ENCODE measurements around the gene GFY. TPM values are rescaled to one million over a fixed set of nuclear protein-coding genes. Genes with fewer than 3 reads are reported as not detected.

Gene GFY
- total RNA-seq, 1 donor from 2014 or later: 0.14 TPM

DNA sequence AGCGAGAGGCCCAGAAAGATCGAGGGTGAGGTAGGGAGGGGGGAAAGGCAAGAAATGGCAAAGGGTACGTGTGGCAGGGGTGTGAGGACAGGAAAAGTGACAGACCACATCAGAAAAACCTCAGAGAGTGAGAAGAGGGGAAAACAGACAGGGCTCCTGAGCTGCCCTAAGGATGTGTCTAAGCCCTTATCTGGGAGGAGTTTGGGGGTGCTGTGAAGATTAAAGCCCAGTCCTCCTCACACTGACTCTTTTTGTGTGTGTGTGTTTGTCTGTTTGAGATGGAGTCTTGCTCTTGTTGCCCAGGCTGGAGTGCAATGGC, 1.2 kb upstream of the GFY start:
- no peaks in the 10 kb centered on the region for H3K9me3 ChIP-seq (replicated peaks)
- H3K27me3 ChIP-seq (ENCODE audit: low read depth): peaks cover 100% of the 10 kb centered on the region
- DNase-seq: no peak
- H3K4me3 ChIP-seq: no peak overlapping the region
- TF ChIP-seq, protein P1, sequence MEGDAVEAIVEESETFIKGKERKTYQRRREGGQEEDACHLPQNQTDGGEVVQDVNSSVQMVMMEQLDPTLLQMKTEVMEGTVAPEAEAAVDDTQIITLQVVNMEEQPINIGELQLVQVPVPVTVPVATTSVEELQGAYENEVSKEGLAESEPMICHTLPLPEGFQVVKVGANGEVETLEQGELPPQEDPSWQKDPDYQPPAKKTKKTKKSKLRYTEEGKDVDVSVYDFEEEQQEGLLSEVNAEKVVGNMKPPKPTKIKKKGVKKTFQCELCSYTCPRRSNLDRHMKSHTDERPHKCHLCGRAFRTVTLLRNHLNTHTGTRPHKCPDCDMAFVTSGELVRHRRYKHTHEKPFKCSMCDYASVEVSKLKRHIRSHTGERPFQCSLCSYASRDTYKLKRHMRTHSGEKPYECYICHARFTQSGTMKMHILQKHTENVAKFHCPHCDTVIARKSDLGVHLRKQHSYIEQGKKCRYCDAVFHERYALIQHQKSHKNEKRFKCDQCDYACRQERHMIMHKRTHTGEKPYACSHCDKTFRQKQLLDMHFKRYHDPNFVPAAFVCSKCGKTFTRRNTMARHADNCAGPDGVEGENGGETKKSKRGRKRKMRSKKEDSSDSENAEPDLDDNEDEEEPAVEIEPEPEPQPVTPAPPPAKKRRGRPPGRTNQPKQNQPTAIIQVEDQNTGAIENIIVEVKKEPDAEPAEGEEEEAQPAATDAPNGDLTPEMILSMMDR (IDR thresholded peaks at IDR 0.05; ENCODE audit: borderline replicate concordance): no peak
- H3K36me3 ChIP-seq: no peaks in the 10 kb centered on the region
- H3K4me1 ChIP-seq: peaks cover 53% of the 10 kb centered on the region
- intact Hi-C loops (cut with micrococcal nuclease): no loop called here
- H3K27ac ChIP-seq (replicated peaks): no peak overlapping the region

DNA sequence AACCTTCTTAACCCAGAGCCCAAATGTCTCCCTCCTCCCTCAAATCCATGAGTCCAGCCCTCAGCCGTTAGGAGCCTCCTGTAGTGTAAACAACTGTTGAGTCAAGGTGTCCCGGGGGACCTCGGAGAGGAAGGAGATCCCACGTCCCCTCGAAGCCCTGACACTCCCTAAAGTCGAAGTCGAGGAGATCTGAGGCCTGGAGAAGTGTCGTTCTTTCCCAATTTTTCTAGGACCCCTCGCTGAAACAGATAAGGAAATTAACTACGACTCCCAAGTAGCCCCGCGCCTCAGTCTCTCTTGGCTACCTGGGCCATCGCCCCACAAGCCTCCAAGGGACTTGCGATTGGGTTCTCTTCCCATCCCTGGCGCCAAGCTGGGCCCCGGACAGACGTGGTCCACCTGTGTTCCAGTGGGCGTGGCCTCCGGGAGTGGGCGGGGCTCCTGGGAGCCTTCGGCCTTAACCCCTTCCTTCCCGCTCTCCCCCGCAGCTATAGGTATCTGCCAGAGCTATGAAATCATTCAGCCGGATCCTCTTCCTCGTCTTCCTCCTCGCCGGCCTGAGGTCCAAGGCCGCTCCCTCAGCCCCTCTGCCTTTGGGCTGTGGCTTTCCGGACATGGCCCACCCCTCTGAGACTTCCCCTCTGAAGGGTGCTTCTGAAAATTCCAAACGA, 869 bp downstream of the GFY start:
- Histone ChIP-seq H3K4me1 (peaks cover 47% of the 10 kb centered on the region), H3K9me3 (replicated peaks) (no peaks in the 10 kb centered on the region), H3K27me3 (ENCODE audit: low read depth) (peaks cover 100% of the 10 kb centered on the region), H3K4me3 (no peak overlapping the region), H3K36me3 (no peaks in the 10 kb centered on the region), H3K27ac (replicated peaks) (no peak overlapping the region)
- intact Hi-C loops (cut with micrococcal nuclease): no loop called here
- TF ChIP-seq, protein P1 (IDR thresholded peaks at IDR 0.05; ENCODE audit: borderline replicate concordance): no peak
- DNase-seq: no peak

DNA sequence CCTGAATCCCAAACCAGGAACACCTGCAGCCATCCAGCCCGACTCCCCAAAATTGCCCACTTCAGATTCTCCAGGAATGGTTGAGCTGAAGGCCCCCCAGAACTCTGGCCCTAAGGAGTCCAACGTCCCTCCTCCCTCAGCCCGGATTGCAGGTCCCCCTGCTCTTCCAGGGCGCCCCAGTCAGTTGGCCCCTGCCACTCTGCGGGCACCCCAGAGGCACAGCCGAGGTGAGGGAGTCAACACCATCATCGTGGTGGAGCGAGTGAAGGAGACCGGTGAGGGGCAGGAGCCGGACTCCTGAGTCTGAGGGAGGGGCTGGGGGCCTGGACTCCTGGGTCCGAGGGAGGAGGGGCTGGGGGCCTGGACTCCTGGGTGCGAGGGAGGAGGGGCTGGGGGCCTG, 2.2 kb downstream of the GFY start:
- H3K4me3 ChIP-seq: no peak overlapping the region
- no peaks in the 10 kb centered on the region for H3K9me3 ChIP-seq (replicated peaks)
- TF ChIP-seq, protein P1 (IDR thresholded peaks at IDR 0.05; ENCODE audit: borderline replicate concordance): no peak
- no peak overlapping the region for H3K27ac ChIP-seq (replicated peaks)
- H3K36me3 ChIP-seq: no peaks in the 10 kb centered on the region
- DNase-seq: no peak
- H3K4me1 ChIP-seq: peaks cover 34% of the 10 kb centered on the region
- H3K27me3 ChIP-seq (ENCODE audit: low read depth): peaks cover 100% of the 10 kb centered on the region
- intact Hi-C loops (cut with micrococcal nuclease): no loop called here

DNA sequence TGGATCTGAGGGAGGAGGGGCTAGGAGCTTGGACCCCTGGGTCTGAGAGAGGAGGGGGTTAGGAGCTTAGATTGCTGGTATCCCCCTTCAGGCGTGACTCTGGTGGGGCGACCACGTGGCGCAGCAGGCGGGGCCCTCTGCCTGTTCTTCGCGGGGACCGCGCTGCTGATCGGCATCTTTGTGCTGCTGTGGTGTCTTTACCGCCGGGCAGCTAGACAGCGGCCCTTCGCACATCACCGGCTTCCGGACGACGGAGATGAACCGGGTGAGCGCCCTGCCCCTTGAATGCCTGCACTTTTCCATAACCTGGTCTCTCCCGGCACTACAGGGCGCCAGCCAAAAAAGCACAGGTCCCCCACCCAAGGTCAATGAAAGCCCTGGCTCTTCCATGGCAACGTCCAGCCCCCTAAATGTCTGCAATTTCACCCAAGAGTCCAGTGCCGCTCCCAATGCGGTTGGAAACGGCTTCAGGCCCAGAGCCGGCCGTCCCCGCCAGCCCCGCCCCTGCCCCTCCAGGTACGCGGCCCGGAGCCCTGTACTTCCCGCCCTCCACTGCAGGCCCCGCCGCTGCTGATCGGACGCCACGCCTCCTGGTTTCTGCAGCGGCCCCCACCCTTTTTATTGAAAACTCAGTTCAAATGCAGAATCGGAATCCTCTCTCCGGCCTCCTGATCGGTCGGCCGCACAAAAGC, 2.8 kb downstream of the GFY start:
- peak overlapping the region; percentile 36 for H3K4me3 ChIP-seq

DNA sequence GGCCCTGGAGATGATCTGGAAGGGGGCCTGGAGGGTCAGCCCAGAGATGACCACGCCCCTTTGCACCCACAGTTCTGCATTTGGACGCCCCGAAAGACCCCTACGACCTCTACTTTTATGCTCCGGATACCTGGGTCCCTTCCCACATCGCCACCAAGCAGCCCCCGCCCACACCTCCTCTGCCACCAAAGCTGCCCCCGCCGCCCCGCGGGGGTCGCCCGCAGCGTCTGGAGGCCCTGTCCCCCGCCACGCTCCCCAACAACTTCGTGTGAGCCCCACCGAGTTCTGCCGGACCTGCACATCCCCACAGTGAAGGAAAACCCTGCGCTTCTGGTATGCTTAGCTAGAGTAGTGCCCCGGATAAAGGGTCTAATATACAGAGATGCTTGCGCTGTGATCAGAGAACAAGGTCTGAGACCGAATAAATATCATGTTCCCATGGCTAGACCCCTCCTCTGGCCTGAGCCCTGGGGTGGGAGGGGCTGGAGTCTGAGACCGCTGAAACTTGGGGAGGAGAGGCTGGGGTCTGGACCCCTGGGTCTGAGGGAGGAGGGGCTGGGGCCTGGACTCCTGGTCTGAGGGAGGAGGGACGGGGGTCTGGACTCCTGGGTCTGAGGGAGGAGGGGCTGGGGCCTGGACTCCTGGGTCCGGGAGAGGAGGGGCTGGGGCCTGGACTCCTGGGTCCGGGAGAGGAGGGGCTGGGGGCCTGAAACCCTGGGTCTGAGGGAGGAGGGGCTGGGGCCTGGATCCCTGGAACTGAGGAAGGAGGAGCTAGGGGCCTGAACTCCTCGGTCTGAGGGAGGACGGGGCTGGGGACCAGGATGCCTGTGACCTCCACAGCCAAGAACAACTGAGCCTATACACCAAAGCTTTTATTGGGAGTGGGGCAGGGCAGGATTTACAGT, 3.6 kb downstream of the GFY start:
- TF ChIP-seq, protein P1 (IDR thresholded peaks at IDR 0.05; ENCODE audit: borderline replicate concordance): no peak
- Histone ChIP-seq H3K36me3 (no peaks in the 10 kb centered on the region), H3K27me3 (ENCODE audit: low read depth) (peaks cover 100% of the 10 kb centered on the region), H3K27ac (replicated peaks) (no peak overlapping the region), H3K4me3 (peak overlapping the region; percentile 36), H3K4me1 (peaks cover 20% of the 10 kb centered on the region), H3K9me3 (replicated peaks) (no peaks in the 10 kb centered on the region)
- DNase-seq: no peak
- intact Hi-C loops (cut with micrococcal nuclease): no loop called here

More for the DNA sequence above, 2.8 kb downstream of the GFY start:
- intact Hi-C loops (cut with micrococcal nuclease): no loop called here
- Histone ChIP-seq H3K27ac (replicated peaks) (no peak overlapping the region), H3K4me1 (peaks cover 28% of the 10 kb centered on the region), H3K36me3 (no peaks in the 10 kb centered on the region), H3K27me3 (ENCODE audit: low read depth) (peaks cover 100% of the 10 kb centered on the region), H3K9me3 (replicated peaks) (no peaks in the 10 kb centered on the region)
- no peak for DNase-seq
- TF ChIP-seq, protein P1 (IDR thresholded peaks at IDR 0.05; ENCODE audit: borderline replicate concordance): no peak

All from left ventricle myocardium inferior (tissue), 1 donor.